SK-N-SH (cell line): ENCODE results near the gene TPP2. TPM values are rescaled to one million over a fixed set of nuclear protein-coding genes. Genes with fewer than 3 reads are reported as not detected.
A peak's percentile ranks its signal among the peaks of the same experiment; 100 is the strongest.

Experiments
- CTCF ChIA-PET: fragments of 300-600, 350-600 bp; formaldehyde crosslinking; extraction: SDS; loops from one replicate; lab custom pipeline; 2021; lab: Yijun Ruan, JAX
- POLR2A ChIA-PET: fragments of 350-600 bp; sonication (Branson Sonifier 250); formaldehyde crosslinking; extraction: SDS; loops from one replicate; lab custom pipeline; 2020; ENCODE audit warnings: antibody characterized with exemption, inconsistent platforms; lab: Yijun Ruan, JAX
- DNase-seq: peaks from one replicate; pipeline ENCODE4 v3.0.0; 2012
- H2AFZ ChIP-seq: fragments of 200-600 bp; sonication (generic); 2 replicates; pipeline ENCODE4 v1.8.1; 2016; ENCODE audit warnings: antibody characterized with exemption, mild to moderate bottlenecking, low read depth
- H3F3A ChIP-seq: fragments of 200-600 bp; sonication (generic); replicated peaks from 2 replicates; pipeline ENCODE3; 2016; ENCODE audit warnings: antibody characterized with exemption, mild to moderate bottlenecking; ENCODE audit not compliant: insufficient read depth
- H3K27ac ChIP-seq, 2 experiments: fragments of 200-500 bp in 1 of 2; fragments of 200-600 bp in 1 of 2; sonication (Bioruptor generic) in 1 of 2; sonication (generic), shearing (Covaris generic) in 1 of 2; 2 replicates each; pipeline versions ENCODE4 v1.5.1 to v1.6.1; 2014 to 2016; ENCODE audit warnings: low read depth in 2 of 2, inconsistent platforms in 1 of 2, low read length in 1 of 2, mild to moderate bottlenecking in 1 of 2, mixed read lengths in 1 of 2
- H3K27me3 ChIP-seq: fragments of 200-600 bp; sonication (generic), shearing (Covaris generic); 2 replicates; pipeline ENCODE4 v1.6.1; 2016; ENCODE audit warnings: mixed run types; ENCODE audit not compliant: insufficient read depth
- H3K36me3 ChIP-seq, 2 experiments: fragments of 200-500 bp in 1 of 2; fragments of 200-600 bp in 1 of 2; sonication (Bioruptor generic) in 1 of 2; sonication (generic) in 1 of 2; replicated peaks in 1 of 2; 2 replicates each; pipeline versions ENCODE3 to v1.5.1; 2014 to 2016; ENCODE audit warnings: low read length in 1 of 2, mild to moderate bottlenecking in 1 of 2; ENCODE audit not compliant: insufficient read depth in 2 of 2, control insufficient read depth in 1 of 2
- H3K4me1 ChIP-seq, 2 experiments: fragments of 200-500 bp in 1 of 2; fragments of 200-600 bp in 1 of 2; sonication (Bioruptor generic) in 1 of 2; sonication (generic), shearing (Covaris generic) in 1 of 2; 2 replicates each; pipeline versions ENCODE4 v1.5.1 to v1.6.1; 2014 to 2016; ENCODE audit warnings: low read depth in 1 of 2, low read length in 1 of 2, mixed run types in 1 of 2; ENCODE audit not compliant: insufficient read depth in 2 of 2, control insufficient read depth in 1 of 2
- H3K4me2 ChIP-seq: fragments of 200-600 bp; sonication (generic), shearing (Covaris generic); 2 replicates; pipeline ENCODE4 v1.6.1; 2017; ENCODE audit warnings: mixed run types
- H3K4me3 ChIP-seq, 2 experiments: fragments of 200-500 bp in 1 of 2; fragments of 200-600 bp in 1 of 2; sonication (Bioruptor generic) in 1 of 2; sonication (generic), shearing (Covaris generic) in 1 of 2; 2 replicates each; pipeline versions ENCODE4 v1.5.1 to v1.8.1; 2014 to 2016; ENCODE audit warnings: low read depth in 2 of 2, inconsistent platforms in 1 of 2, low read length in 1 of 2, mild to moderate bottlenecking in 1 of 2, mixed read lengths in 1 of 2, moderate library complexity in 1 of 2
- H3K79me2 ChIP-seq: fragments of 200-600 bp; sonication (generic); 2 replicates; pipeline ENCODE4 v1.8.1; 2017; ENCODE audit warnings: mild to moderate bottlenecking; ENCODE audit not compliant: insufficient read depth
- H3K9ac ChIP-seq: fragments of 200-600 bp; sonication (generic); 2 replicates; pipeline ENCODE4 v1.6.1; 2017; ENCODE audit warnings: mixed run types
- H3K9me2 ChIP-seq: fragments of 200-600 bp; sonication (generic); 2 replicates; pipeline ENCODE4 v1.6.1; 2017; ENCODE audit warnings: mixed run types
- H3K9me3 ChIP-seq: fragments of 200-600 bp; sonication (generic); 2 replicates; pipeline ENCODE4 v1.6.1; 2017; ENCODE audit warnings: mixed run types, mild to moderate bottlenecking, moderate library complexity
- H4K20me1 ChIP-seq: fragments of 200-600 bp; sonication (generic); 2 replicates; pipeline ENCODE4 v1.6.1; 2017; ENCODE audit warnings: mild to moderate bottlenecking, mixed run types; ENCODE audit not compliant: insufficient read depth
- CHD2 ChIP-seq: fragments of 150-350 bp; IDR thresholded peaks from 2 replicates; pipeline ENCODE4 v1.6.1; 2018; ENCODE audit warnings: low read length; ENCODE audit not compliant: partially characterized antibody
- EZH2phosphoT487 ChIP-seq: fragments of 200-600 bp; sonication (generic); IDR thresholded peaks from 2 replicates; pipeline ENCODE4 v1.6.1; 2017; ENCODE audit warnings: low read depth, mixed run types, mild to moderate bottlenecking, antibody characterized with exemption, moderate library complexity, borderline replicate concordance
- FOSL2 ChIP-seq: IDR thresholded peaks from 2 replicates; pipeline ENCODE4 v1.4.0; 2012; ENCODE audit warnings: low read depth, mild to moderate bottlenecking, moderate library complexity, borderline replicate concordance
- GABPA ChIP-seq: IDR thresholded peaks from 2 replicates; pipeline ENCODE4 v1.4.0; 2012; ENCODE audit warnings: low read depth, mild to moderate bottlenecking
- MAX ChIP-seq: IDR thresholded peaks from 2 replicates; pipeline ENCODE4 v1.4.0; 2012; ENCODE audit warnings: low read depth
- MXI1 ChIP-seq: IDR thresholded peaks from 2 replicates; pipeline ENCODE4 v1.6.1; 2012; ENCODE audit warnings: mild to moderate bottlenecking, low read depth, low read length, improper control_type of control experiment
- RAD21 ChIP-seq: IDR thresholded peaks from 2 replicates; pipeline ENCODE4 v1.6.1; 2012; ENCODE audit warnings: mild to moderate bottlenecking, low read length
- RFX5 ChIP-seq: IDR thresholded peaks from 2 replicates; pipeline ENCODE4 v1.6.1; 2012; ENCODE audit warnings: mild to moderate bottlenecking, improper control_type of control experiment, low read length
- SIN3A ChIP-seq: IDR thresholded peaks from 2 replicates; pipeline ENCODE4 v1.6.1; 2012; ENCODE audit warnings: low read depth, mild to moderate bottlenecking, low read length, moderate library complexity, borderline replicate concordance
- SMC3 ChIP-seq: IDR thresholded peaks from 2 replicates; pipeline ENCODE4 v1.6.1; 2012; ENCODE audit warnings: low read depth, low read length, improper control_type of control experiment
- TEAD4 ChIP-seq: IDR thresholded peaks from 2 replicates; pipeline ENCODE4 v1.4.0; 2012; ENCODE audit warnings: mild to moderate bottlenecking, borderline replicate concordance; ENCODE audit not compliant: insufficient read depth
- WGBS: methylation state at CpG from one replicate; pipeline ENCODE4 v1.1.6; 2017; ENCODE audit warnings: low lambda C conversion rate; 5-methylcytosine and 5-hydroxymethylcytosine counted together
- polyA plus RNA-seq, 3 experiments: library from polyadenylated mRNA; depleted of rRNA; stranded (reverse); fragments of >200 nt; gene quantifications; 2 replicates each; pipeline ENCODE4 v1.2.3, GENCODE V29; 2012
- TF ChIP-seq, protein P1 (sequence below): fragments of 200-600 bp; sonication (generic); IDR thresholded peaks from 2 replicates; pipeline ENCODE4 v1.6.1; 2017; ENCODE audit warnings: antibody characterized with exemption, mild to moderate bottlenecking, moderate library complexity

The TPP2 gene
- polyA plus RNA-seq, 1 of the 3 experiments (the other 2 are of a cell fraction) = 8.3 TPM

DNA sequence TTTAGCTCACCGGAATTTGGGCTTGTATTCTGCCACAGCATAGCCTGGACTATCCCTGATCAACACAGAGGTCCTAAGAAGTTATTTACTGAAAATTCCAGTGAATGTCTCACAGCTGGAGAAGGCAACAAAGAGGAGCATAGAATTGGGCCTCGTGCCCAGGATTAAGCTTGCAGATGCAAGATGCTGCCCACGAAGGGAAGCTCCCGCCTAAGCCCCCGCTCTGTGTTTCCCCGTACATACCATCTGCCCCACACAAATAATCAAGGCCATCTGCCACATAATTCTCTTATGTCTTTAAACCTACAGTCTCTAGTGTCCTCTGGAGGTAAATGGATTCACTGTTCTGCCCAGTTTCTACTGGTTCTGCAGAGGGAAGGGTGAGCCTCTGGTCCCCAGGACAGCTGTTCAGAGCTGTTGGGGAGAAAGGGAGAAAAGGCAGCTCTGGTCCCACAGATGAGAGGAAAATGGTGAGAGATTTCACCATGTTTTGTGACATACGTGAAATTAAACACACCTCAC lies 7.4 kb upstream of the TPP2 start:
- Histone ChIP-seq H3K9me3 (no peaks in the 10 kb centered on the region), H2AFZ (no peak overlapping the region)
- POLR2A ChIA-PET = no interaction called here

GRCh38 chr13:102591988-102592781 lies 4.6 kb upstream of the TPP2 start:
- Histone ChIP-seq H3K79me2 (peaks cover 25% of the 10 kb centered on the region), H3K36me3 (no peaks in the 10 kb centered on the region)
- CTCF ChIA-PET = interaction anchor here (0.7 to 6.3 kb wide), 35 partner anchors 8 to 1447 kb away, joined by 3 to 59 read pairs (median 4); partner anchors contain the start of gene ERCC5
- TF ChIP-seq FOSL2 = 0 out of 2 replicates have a peak, but pooled peaks have one; percentile 9
- peak; percentile 24 for TF ChIP-seq CHD2
- TF ChIP-seq MXI1 = peak; percentile 76
- peak; percentile 16 for TF ChIP-seq MAX
- TF ChIP-seq RAD21 = peak; percentile 74
- TF ChIP-seq TEAD4 = no peak
- peak; percentile 59 for TF ChIP-seq SMC3
- no peak for TF ChIP-seq EZH2phosphoT487
- TF ChIP-seq, protein P1, sequence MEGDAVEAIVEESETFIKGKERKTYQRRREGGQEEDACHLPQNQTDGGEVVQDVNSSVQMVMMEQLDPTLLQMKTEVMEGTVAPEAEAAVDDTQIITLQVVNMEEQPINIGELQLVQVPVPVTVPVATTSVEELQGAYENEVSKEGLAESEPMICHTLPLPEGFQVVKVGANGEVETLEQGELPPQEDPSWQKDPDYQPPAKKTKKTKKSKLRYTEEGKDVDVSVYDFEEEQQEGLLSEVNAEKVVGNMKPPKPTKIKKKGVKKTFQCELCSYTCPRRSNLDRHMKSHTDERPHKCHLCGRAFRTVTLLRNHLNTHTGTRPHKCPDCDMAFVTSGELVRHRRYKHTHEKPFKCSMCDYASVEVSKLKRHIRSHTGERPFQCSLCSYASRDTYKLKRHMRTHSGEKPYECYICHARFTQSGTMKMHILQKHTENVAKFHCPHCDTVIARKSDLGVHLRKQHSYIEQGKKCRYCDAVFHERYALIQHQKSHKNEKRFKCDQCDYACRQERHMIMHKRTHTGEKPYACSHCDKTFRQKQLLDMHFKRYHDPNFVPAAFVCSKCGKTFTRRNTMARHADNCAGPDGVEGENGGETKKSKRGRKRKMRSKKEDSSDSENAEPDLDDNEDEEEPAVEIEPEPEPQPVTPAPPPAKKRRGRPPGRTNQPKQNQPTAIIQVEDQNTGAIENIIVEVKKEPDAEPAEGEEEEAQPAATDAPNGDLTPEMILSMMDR = peak; percentile 78
- TF ChIP-seq GABPA = 0 out of 2 replicates have a peak, but pooled peaks have one; percentile 11
- no peak for TF ChIP-seq SIN3A
- TF ChIP-seq, all 33 proteins: peak for 8
- Histone ChIP-seq H2AFZ (peak overlapping the region; percentile 73), H3K4me1 (peaks cover 0 to 8% of the 10 kb centered on the region in 2 experiments; a peak in 2 of 4 replicates), H3K27me3 (no peaks in the 10 kb centered on the region), H3K27ac (peak overlapping the region; percentile 47 to 87), H3K9me2 (no peaks in the 10 kb centered on the region), H3K9ac (peak overlapping the region; percentile 32; the same call in 1 of the 2 replicates), H3K4me2 (peak overlapping the region; percentile 80), H3F3A (peaks cover 30% of the 10 kb centered on the region), H3K9me3 (no peaks in the 10 kb centered on the region), H4K20me1 (no peaks in the 10 kb centered on the region), H3K4me3 (peak overlapping the region; percentile 73 to 81)
- peak; percentile 69 for DNase-seq
- WGBS = 2% methylated on average over 30 of the region's 36 CpGs
- POLR2A ChIA-PET = interaction anchor here (1.1 to 1.9 kb wide), 2 partner anchors 133 to 253 kb away, joined by 7 to 10 read pairs; partner anchors contain the start of gene ERCC5

More for the DNA sequence above, 7.4 kb upstream of the TPP2 start:
- no peak overlapping the region for H3K4me3 ChIP-seq
- H3F3A ChIP-seq = peaks cover 21% of the 10 kb centered on the region
- no peak overlapping the region for H3K4me2 ChIP-seq
- H3K9ac ChIP-seq = no peak overlapping the region
- no peaks in the 10 kb centered on the region for H3K79me2 ChIP-seq
- H3K4me1 ChIP-seq = peaks cover 0 to 8% of the 10 kb centered on the region in 2 experiments; a peak in 2 of 4 replicates
- no peak overlapping the region for H3K27ac ChIP-seq
- WGBS = 79% methylated on average over 6 of the region's 7 CpGs
- H3K27me3 ChIP-seq = no peaks in the 10 kb centered on the region
- no peaks in the 10 kb centered on the region for H3K9me2 ChIP-seq
- H4K20me1 ChIP-seq = no peaks in the 10 kb centered on the region
- CTCF ChIA-PET = interaction anchor here (0.6 to 6.3 kb wide), 9 partner anchors 9 to 1262 kb away, joined by 3 to 59 read pairs (median 3); partner anchors contain the start of gene ERCC5
- TF ChIP-seq RFX5 (no peak), RAD21 (no peak; the same call in 1 of the 2 replicates), FOSL2 (no peak)
- H3K36me3 ChIP-seq = no peaks in the 10 kb centered on the region
- DNase-seq = no peak
